Measurements from ENCODE around the gene POU2F2. TPM values are rescaled to one million over a fixed set of nuclear protein-coding genes. Genes with fewer than 3 reads are reported as not detected.

POU2F2 gene
- total and polyA plus RNA-seq, 9 of the 15 experiments (the other 6 are each of a cell fraction or from before 2014, with no cell fraction given): 0.03 to 0.68 (median 0.14) TPM

DNA sequence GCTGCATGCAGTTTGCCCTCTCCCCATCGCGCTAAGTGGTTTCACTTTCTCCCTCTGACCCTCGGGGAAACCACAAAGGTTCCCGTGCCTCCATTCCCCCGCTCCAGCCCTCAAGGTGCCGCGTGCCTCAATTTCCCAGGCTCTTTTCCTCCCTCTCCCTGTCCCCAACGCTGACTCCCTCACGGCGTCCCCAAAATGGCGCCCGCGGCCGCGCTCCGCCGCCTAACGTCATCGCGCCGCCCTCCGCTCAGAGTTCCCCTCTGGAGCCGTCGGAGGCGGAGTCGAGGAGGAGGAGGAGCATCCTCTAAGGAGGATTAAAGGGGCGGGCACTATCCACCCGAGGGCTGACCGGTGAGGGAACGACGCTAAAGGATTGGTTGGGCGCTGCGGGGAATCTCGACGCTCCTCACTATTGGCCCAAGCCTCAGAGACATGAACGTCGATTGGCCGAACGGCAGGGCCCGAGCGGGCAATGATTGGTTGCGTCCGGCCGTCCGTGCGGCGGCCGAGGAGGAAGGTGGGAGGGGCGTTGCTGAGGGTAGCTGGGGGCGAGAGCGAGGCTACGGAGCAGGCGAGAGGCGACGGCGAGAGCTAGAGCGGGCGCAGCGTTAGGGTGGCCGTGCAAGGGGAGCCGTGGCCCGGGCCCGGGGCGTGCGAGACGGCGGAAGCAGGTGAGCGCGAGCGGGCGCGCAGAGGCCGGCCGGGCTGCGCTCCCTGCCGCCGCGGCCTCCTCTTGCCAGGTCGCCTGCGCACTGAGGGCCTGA, 56.4 kb downstream of the POU2F2 start, which contains the start of gene ZNF574 (continued):
- no peak for TF ChIP-seq AFF4 (CRISPR knock-in tag; IDR thresholded peaks at IDR 0.05)
- TF ChIP-seq, protein P1, sequence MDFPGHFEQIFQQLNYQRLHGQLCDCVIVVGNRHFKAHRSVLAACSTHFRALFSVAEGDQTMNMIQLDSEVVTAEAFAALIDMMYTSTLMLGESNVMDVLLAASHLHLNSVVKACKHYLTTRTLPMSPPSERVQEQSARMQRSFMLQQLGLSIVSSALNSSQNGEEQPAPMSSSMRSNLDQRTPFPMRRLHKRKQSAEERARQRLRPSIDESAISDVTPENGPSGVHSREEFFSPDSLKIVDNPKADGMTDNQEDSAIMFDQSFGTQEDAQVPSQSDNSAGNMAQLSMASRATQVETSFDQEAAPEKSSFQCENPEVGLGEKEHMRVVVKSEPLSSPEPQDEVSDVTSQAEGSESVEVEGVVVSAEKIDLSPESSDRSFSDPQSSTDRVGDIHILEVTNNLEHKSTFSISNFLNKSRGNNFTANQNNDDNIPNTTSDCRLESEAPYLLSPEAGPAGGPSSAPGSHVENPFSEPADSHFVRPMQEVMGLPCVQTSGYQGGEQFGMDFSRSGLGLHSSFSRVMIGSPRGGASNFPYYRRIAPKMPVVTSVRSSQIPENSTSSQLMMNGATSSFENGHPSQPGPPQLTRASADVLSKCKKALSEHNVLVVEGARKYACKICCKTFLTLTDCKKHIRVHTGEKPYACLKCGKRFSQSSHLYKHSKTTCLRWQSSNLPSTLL (IDR thresholded peaks at IDR 0.05): no peak
- TF ChIP-seq PHTF2 (CRISPR knock-in tag; IDR thresholded peaks at IDR 0.05): no peak
- no peak for TF ChIP-seq RBM34 (IDR thresholded peaks at IDR 0.05; ENCODE audit: borderline replicate concordance, insufficient read depth, low read length)
- TF ChIP-seq SLC30A9 (CRISPR knock-in tag; IDR thresholded peaks at IDR 0.05): no peak
- no peak for TF ChIP-seq DNMT1 (IDR thresholded peaks at IDR 0.05)
- no peak for TF ChIP-seq TBL1XR1 (IDR thresholded peaks at IDR 0.05; ENCODE audit: low read length in 2 of 2)
- no peak for TF ChIP-seq DLX4 (CRISPR knock-in tag; IDR thresholded peaks at IDR 0.05)
- TF ChIP-seq ZNF740 (CRISPR knock-in tag; IDR thresholded peaks at IDR 0.05): 0 out of 2 replicates have a peak, but pooled peaks have one; percentile 75
- no peak for TF ChIP-seq ZNF740 (tag; IDR thresholded peaks at IDR 0.05)
- no peak for TF ChIP-seq ZNF785 (CRISPR knock-in tag; IDR thresholded peaks at IDR 0.05)
- TF ChIP-seq NBN (IDR thresholded peaks at IDR 0.05; ENCODE audit: low read depth): peak; percentile 92; the same call in 1 of the 2 replicates
- TF ChIP-seq ELF1 (tag; IDR thresholded peaks at IDR 0.05): no peak
- TF ChIP-seq EGR1 (conservative IDR thresholded peaks at IDR 0.05): peak; percentile 55
- TF ChIP-seq, protein P2, sequence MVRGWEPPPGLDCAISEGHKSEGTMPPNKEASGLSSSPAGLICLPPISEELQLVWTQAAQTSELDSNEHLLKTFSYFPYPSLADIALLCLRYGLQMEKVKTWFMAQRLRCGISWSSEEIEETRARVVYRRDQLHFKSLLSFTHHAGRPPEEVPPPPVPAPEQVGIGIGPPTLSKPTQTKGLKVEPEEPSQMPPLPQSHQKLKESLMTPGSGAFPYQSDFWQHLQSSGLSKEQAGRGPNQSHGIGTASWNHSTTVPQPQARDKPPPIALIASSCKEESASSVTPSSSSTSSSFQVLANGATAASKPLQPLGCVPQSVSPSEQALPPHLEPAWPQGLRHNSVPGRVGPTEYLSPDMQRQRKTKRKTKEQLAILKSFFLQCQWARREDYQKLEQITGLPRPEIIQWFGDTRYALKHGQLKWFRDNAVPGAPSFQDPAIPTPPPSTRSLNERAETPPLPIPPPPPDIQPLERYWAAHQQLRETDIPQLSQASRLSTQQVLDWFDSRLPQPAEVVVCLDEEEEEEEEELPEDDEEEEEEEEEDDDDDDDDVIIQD (CRISPR knock-in tag; IDR thresholded peaks at IDR 0.05): no peak
- no peak for TF ChIP-seq TRIM25 (IDR thresholded peaks at IDR 0.05; ENCODE audit: borderline replicate concordance)

Measured in K562 (cell line).